K562 (cell line): ENCODE measurements around the gene GNAZ. TPM values are rescaled to one million over a fixed set of nuclear protein-coding genes. Genes with fewer than 3 reads are reported as not detected.

Source experiments
- BHLHE40 ChIP-seq: IDR thresholded peaks from 2 replicates; pipeline ENCODE4 v1.6.1; 2011; ENCODE audit warnings: low read length, improper control_type of control experiment
- CBFB ChIP-seq: sonication (generic); formaldehyde crosslinking; IDR thresholded peaks from 2 replicates; pipeline ENCODE4 v1.4.0; 2020; ENCODE audit warnings: mild to moderate bottlenecking, missing genetic modification reagents
- KAT7 ChIP-seq: sonication (generic); formaldehyde crosslinking; IDR thresholded peaks from 2 replicates; pipeline ENCODE4 v1.8.0; 2022; ENCODE audit warnings: missing genetic modification reagents, mild to moderate bottlenecking, borderline replicate concordance
- MYC ChIP-seq, 2 experiments: fragments of 250-450 bp in 1 of 2; sonication (Bioruptor Pico) in 1 of 2; IDR thresholded peaks; 2 replicates each; pipeline versions ENCODE4 v1.5.1 to v1.6.1; 2012 to 2021; ENCODE audit warnings: low read depth in 2 of 2, borderline replicate concordance in 1 of 2, improper control_type of control experiment in 1 of 2, low read length in 1 of 2, mild to moderate bottlenecking in 1 of 2, moderate library complexity in 1 of 2
- RB1 ChIP-seq: fragments of 450-650 bp; IDR thresholded peaks from 2 replicates; pipeline ENCODE4 v1.6.1; 2017; ENCODE audit warnings: low read depth, mild to moderate bottlenecking
- TBL1XR1 ChIP-seq, 2 experiments: IDR thresholded peaks; 2 replicates each; pipeline ENCODE4 v1.6.1; 2012; ENCODE audit warnings: improper control_type of control experiment in 2 of 2, low read length in 2 of 2, mild to moderate bottlenecking in 1 of 2
- polyA plus RNA-seq, 8 experiments: library from polyadenylated mRNA; depleted of rRNA in 4 of 8; stranded (reverse) in 5 of 8; unstranded in 3 of 8; fragments of >200 nt; fragmentation: Nextera tagmentation in 2 of 8; fragmentation: Illumina TruSeq in 1 of 8; extraction: Ambion mirVana in 2 of 8; extraction: Trizol in 1 of 8; gene quantifications; 2 replicates each; pipeline versions ENCODE4 v1.2.1 to v1.2.3, GENCODE V29; 2011 to 2014; ENCODE audit warnings: inconsistent platforms in 1 of 8, missing spikeins in 1 of 8
- total RNA-seq, 7 experiments: library from RNA; depleted of rRNA in 6 of 7; stranded (reverse); fragments of >200 nt in 6 of 7; fragmentation: Illumina TruSeq in 2 of 7; extraction: Trizol in 2 of 7; gene quantifications; 2 replicates each; pipeline versions ENCODE4 v1.2.1 to v1.2.3, GENCODE V29; 2011 to 2021; ENCODE audit warnings: low replicate concordance in 1 of 7
- TF ChIP-seq, protein P1 (sequence below), 2 experiments: IDR thresholded peaks in 1 of 2; conservative IDR thresholded peaks in 1 of 2; 2 replicates each; pipeline ENCODE4 v1.6.1; 2016; ENCODE audit warnings: low read depth in 2 of 2, mild to moderate bottlenecking in 1 of 2, missing compliant biosample characterization in 1 of 2, missing genetic modification characterization in 1 of 2, moderate library complexity in 1 of 2
- TF ChIP-seq, protein P2 (sequence below): sonication (generic); formaldehyde crosslinking; IDR thresholded peaks from 2 replicates; pipeline ENCODE4 v1.9.0; 2022; ENCODE audit warnings: mild to moderate bottlenecking, missing genetic modification reagents

Gene GNAZ
- total and polyA plus RNA-seq, 9 of the 15 experiments (the other 6 are each of a cell fraction or from before 2014, with no cell fraction given) = 0.04 to 0.22 (median 0.13) TPM; not detected in 3

DNA sequence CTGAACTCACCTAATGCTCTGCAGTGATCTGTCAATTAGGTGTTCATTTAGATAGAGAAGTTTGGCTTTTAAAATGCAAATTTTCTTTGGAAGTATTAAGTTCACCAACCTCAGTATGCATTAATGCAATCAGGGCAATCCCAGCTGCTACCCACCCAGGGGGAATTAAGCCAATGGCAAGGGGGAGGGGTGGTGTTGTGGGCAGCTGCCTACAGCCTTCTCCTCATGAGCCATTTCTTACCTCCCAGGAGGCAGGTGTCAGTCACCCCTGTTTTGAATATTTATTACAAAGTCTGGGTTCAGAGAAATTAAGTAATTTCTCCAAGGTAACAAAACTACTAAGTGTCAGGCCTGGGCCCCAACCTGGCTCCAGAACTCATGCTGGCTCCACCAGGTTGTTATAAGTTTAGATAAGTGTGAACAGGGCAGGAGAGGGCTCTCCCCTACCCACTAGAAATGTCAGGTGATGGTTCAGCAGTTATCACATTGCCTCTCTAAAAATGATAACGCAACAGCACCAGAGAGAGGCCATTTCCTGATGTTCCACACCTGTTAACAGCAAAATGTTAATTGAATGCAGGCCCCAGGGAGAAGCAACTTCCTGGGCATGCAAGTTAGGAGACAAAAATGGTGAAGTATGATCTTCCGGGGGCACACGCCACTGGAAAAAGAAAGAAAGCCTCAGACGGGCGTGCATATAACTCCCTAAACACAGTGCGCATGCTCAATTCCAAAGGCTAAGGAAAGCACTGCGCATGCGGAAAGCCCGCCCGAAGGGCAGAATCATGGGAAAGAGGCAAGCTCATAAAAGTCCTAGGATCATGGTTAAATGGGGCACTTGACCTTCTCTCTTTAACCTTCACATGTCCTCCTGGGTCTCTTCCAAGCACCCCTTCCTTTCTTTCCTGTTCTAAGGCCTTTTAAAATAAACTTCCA lies 35.4 kb upstream of the GNAZ start (continued):
- TF ChIP-seq, protein P1, sequence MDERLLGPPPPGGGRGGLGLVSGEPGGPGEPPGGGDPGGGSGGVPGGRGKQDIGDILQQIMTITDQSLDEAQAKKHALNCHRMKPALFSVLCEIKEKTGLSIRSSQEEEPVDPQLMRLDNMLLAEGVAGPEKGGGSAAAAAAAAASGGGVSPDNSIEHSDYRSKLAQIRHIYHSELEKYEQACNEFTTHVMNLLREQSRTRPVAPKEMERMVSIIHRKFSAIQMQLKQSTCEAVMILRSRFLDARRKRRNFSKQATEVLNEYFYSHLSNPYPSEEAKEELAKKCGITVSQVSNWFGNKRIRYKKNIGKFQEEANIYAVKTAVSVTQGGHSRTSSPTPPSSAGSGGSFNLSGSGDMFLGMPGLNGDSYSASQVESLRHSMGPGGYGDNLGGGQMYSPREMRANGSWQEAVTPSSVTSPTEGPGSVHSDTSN (CRISPR knock-in tag; IDR thresholded peaks at IDR 0.05; ENCODE audit: low read depth) = 0 out of 2 replicates have a peak, but pooled peaks have one; percentile 1
- TF ChIP-seq, protein P1 (tag; conservative IDR thresholded peaks at IDR 0.05; ENCODE audit: low read depth) = no peak
- TF ChIP-seq, protein P2, sequence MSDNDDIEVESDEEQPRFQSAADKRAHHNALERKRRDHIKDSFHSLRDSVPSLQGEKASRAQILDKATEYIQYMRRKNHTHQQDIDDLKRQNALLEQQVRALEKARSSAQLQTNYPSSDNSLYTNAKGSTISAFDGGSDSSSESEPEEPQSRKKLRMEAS (CRISPR knock-in tag) = no peak; the same call in 1 of the 2 replicates
- TF ChIP-seq TBL1XR1 (IDR thresholded peaks at IDR 0.05; ENCODE audit: low read length in 2 of 2) (peak in 1 of 2 experiments; percentile 10; a peak in 1 of 4 replicates), RB1 (peak; percentile 16; the same call in 1 of the 2 replicates), BHLHE40 (0 out of 2 replicates have a peak, but pooled peaks have one; percentile 11), MYC (IDR thresholded peaks at IDR 0.05; ENCODE audit: low read depth, low read length) (peak; percentile 23; the same call in 1 of the 2 replicates), MYC (CRISPR knock-in tag; IDR thresholded peaks at IDR 0.05; ENCODE audit: borderline replicate concordance, low read depth) (no peak), KAT7 (no peak), CBFB (CRISPR knock-in tag) (no peak)
- TF ChIP-seq, all 486 proteins: peak for 18
